SK-N-SH treated with all-trans-retinoic acid at 6 μM for 48 hours (cell line): ENCODE measurements around the gene PREPL.
"Not testable (repeated sequence)": the region's sequence is repeated elsewhere in the genome, so short reads cannot be mapped to it uniquely, and the experiment has no call there.

Source experiments
- ATAC-seq: fragments of 200-7000 bp; cut with Tn5 transposase; 3 replicates; pipeline ENCODE4 v1.9.1; 2020; ENCODE audit warnings: mild to moderate bottlenecking, moderate library complexity
- ARNTL ChIP-seq: fragments of 450-650 bp; formaldehyde crosslinking; IDR thresholded peaks from 2 replicates; pipeline ENCODE4 v1.5.0; 2020; ENCODE audit warnings: low read depth, mild to moderate bottlenecking, moderate library complexity, borderline replicate concordance
- BACH2 ChIP-seq: fragments of 250-450 bp; sonication (Bioruptor Pico); IDR thresholded peaks from 2 replicates; pipeline ENCODE4 v1.9.0; 2021; ENCODE audit warnings: mild to moderate bottlenecking, borderline replicate concordance
- CREB5 ChIP-seq: fragments of 250-450 bp; sonication (Bioruptor Pico); IDR thresholded peaks from 2 replicates; pipeline ENCODE4 v1.5.1; 2020; ENCODE audit warnings: low read depth, mild to moderate bottlenecking, moderate library complexity
- CSDC2 ChIP-seq: fragments of 250-450 bp; sonication (Bioruptor Pico); IDR thresholded peaks from 2 replicates; pipeline ENCODE4 v1.5.0; 2020; ENCODE audit warnings: mild to moderate bottlenecking, moderate library complexity
- CSRNP3 ChIP-seq: fragments of 250-450 bp; sonication (Bioruptor Pico); IDR thresholded peaks from 2 replicates; pipeline ENCODE4 v1.5.1; 2021; ENCODE audit warnings: mild to moderate bottlenecking, moderate library complexity
- ESRRG ChIP-seq: fragments of 250-450 bp; sonication (Bioruptor Pico); IDR thresholded peaks from 2 replicates; pipeline ENCODE4 v1.6.1; 2021; ENCODE audit warnings: mild to moderate bottlenecking
- GLIS3 ChIP-seq: fragments of 250-450 bp; sonication (Bioruptor Pico); IDR thresholded peaks from 2 replicates; pipeline ENCODE4 v1.5.0; 2020; ENCODE audit warnings: mild to moderate bottlenecking, moderate library complexity
- ISL1 ChIP-seq: fragments of 250-450 bp; sonication (Bioruptor Pico); IDR thresholded peaks from 2 replicates; pipeline ENCODE4 v2.1.2; 2022; ENCODE audit warnings: mild to moderate bottlenecking, moderate library complexity
- OSR1 ChIP-seq: fragments of 250-450 bp; sonication (Bioruptor Pico); IDR thresholded peaks from 2 replicates; pipeline ENCODE4 v1.8.0; 2022; ENCODE audit warnings: moderate library complexity, mild to moderate bottlenecking, inconsistent platforms
- PATZ1 ChIP-seq: fragments of 250-450 bp; sonication (Bioruptor Pico); IDR thresholded peaks from 2 replicates; pipeline ENCODE4 v1.8.0; 2020; ENCODE audit warnings: mild to moderate bottlenecking, moderate library complexity, borderline replicate concordance
- POU6F1 ChIP-seq: fragments of 250-450 bp; sonication (Bioruptor Pico); IDR thresholded peaks from 2 replicates; pipeline ENCODE4 v1.8.0; 2021; ENCODE audit warnings: low read depth, mild to moderate bottlenecking, moderate library complexity, borderline replicate concordance
- PPARA ChIP-seq: fragments of 250-450 bp; sonication (Bioruptor Pico); IDR thresholded peaks from 2 replicates; pipeline ENCODE4 v1.5.0; 2020; ENCODE audit warnings: mild to moderate bottlenecking, borderline replicate concordance
- RARB ChIP-seq: fragments of 250-450 bp; sonication (Bioruptor Pico); IDR thresholded peaks from 2 replicates; pipeline ENCODE4 v1.8.0; 2021; ENCODE audit warnings: mild to moderate bottlenecking, moderate library complexity
- SNAI2 ChIP-seq: fragments of 250-450 bp; sonication (Bioruptor Pico); IDR thresholded peaks from 2 replicates; pipeline ENCODE4 v1.5.0; 2020; ENCODE audit warnings: mild to moderate bottlenecking, moderate library complexity
- TCF4 ChIP-seq: fragments of 250-450 bp; sonication (Bioruptor Pico); IDR thresholded peaks from 2 replicates; pipeline ENCODE4 v1.8.0; 2021; ENCODE audit warnings: mild to moderate bottlenecking, moderate library complexity, borderline replicate concordance
- TOX ChIP-seq: fragments of 250-450 bp; sonication (Bioruptor Pico); IDR thresholded peaks from 2 replicates; pipeline ENCODE4 v1.8.0; 2021; ENCODE audit warnings: mild to moderate bottlenecking, moderate library complexity, borderline replicate concordance
- TSHZ2 ChIP-seq: fragments of 250-450 bp; sonication (Bioruptor Pico); IDR thresholded peaks from 2 replicates; pipeline ENCODE4 v1.5.0; 2020; ENCODE audit warnings: mild to moderate bottlenecking, moderate library complexity
- ZC3H10 ChIP-seq: fragments of 250-450 bp; sonication (Bioruptor Pico); IDR thresholded peaks from 2 replicates; pipeline ENCODE4 v1.5.1; 2021; ENCODE audit warnings: mild to moderate bottlenecking, moderate library complexity
- ZFP3 ChIP-seq: fragments of 250-450 bp; sonication (Bioruptor Pico); IDR thresholded peaks from 2 replicates; pipeline ENCODE4 v1.5.0; 2020; ENCODE audit warnings: mild to moderate bottlenecking, moderate library complexity
- ZFP30 ChIP-seq: fragments of 450-650 bp; formaldehyde crosslinking; IDR thresholded peaks from 2 replicates; pipeline ENCODE4 v1.5.0; 2022; ENCODE audit warnings: mild to moderate bottlenecking, moderate library complexity
- ZNF565 ChIP-seq: fragments of 450-650 bp; formaldehyde crosslinking; conservative IDR thresholded peaks from 2 replicates; pipeline ENCODE4 v1.5.0; 2020; ENCODE audit warnings: low read depth, mild to moderate bottlenecking, moderate library complexity
- ZNF70 ChIP-seq: fragments of 450-650 bp; formaldehyde crosslinking; IDR thresholded peaks from 2 replicates; pipeline ENCODE4 v1.5.0; 2020; ENCODE audit warnings: mild to moderate bottlenecking, moderate library complexity
- ZNF8 ChIP-seq: fragments of 450-650 bp; formaldehyde crosslinking; IDR thresholded peaks from 2 replicates; pipeline ENCODE4 v1.5.0; 2020; ENCODE audit warnings: mild to moderate bottlenecking, moderate library complexity

PREPL gene

GRCh38 chr2:44388877-44389276 is 27.6 kb upstream of the PREPL start:
- no peak for TF ChIP-seq ZNF70 (CRISPR knock-in tag)
- TF ChIP-seq POU6F1 = no peak
- TF ChIP-seq TCF4 (CRISPR knock-in tag) = no peak
- no peak for TF ChIP-seq PPARA (CRISPR knock-in tag)
- no peak for TF ChIP-seq CSRNP3 (CRISPR knock-in tag)
- no peak for TF ChIP-seq ESRRG
- no peak for TF ChIP-seq TOX (CRISPR knock-in tag)
- TF ChIP-seq OSR1 (CRISPR knock-in tag) = no peak
- no peak for TF ChIP-seq ZFP3
- TF ChIP-seq ZNF565 (CRISPR knock-in tag) = no peak
- TF ChIP-seq ZNF8 (CRISPR knock-in tag) = no peak
- TF ChIP-seq ZC3H10 (CRISPR knock-in tag) = no peak
- TF ChIP-seq ZFP30 (CRISPR knock-in tag) = no peak
- no peak for TF ChIP-seq PATZ1 (CRISPR knock-in tag)
- TF ChIP-seq GLIS3 (CRISPR knock-in tag) = no peak
- no peak for TF ChIP-seq TSHZ2 (CRISPR knock-in tag)
- no peak for TF ChIP-seq ISL1
- TF ChIP-seq RARB = no peak
- TF ChIP-seq CREB5 (CRISPR knock-in tag) = no peak
- no peak for ATAC-seq

GRCh38 chr2:44385226-44385625 is 23.9 kb upstream of the PREPL start:
- not testable (repeated sequence) for ATAC-seq

GRCh38 chr2:44377486-44377885 is 16.2 kb upstream of the PREPL start:
- no peak for ATAC-seq
- TF ChIP-seq ZNF70 (CRISPR knock-in tag) (no peak), CSDC2 (no peak), ISL1 (no peak), ZC3H10 (CRISPR knock-in tag) (no peak), SNAI2 (CRISPR knock-in tag) (no peak), ARNTL (CRISPR knock-in tag) (no peak), ZNF565 (CRISPR knock-in tag) (no peak), POU6F1 (no peak), ZFP30 (CRISPR knock-in tag) (no peak), TSHZ2 (CRISPR knock-in tag) (no peak), BACH2 (CRISPR knock-in tag) (no peak), OSR1 (CRISPR knock-in tag) (no peak), GLIS3 (CRISPR knock-in tag) (no peak), TCF4 (CRISPR knock-in tag) (no peak), CSRNP3 (CRISPR knock-in tag) (no peak)
